K562 (cell line): Measurements from ENCODE around the gene FADS1. TPM values are rescaled to one million over a fixed set of nuclear protein-coding genes. Genes with fewer than 3 reads are reported as not detected.
A peak's percentile ranks its signal among the peaks of the same experiment; 100 is the strongest.

Experiments used
- BHLHE40 ChIP-seq: IDR thresholded peaks from 2 replicates; pipeline ENCODE4 v1.6.1; 2011; ENCODE audit warnings: low read length, improper control_type of control experiment
- CCNT2 ChIP-seq: IDR thresholded peaks from 2 replicates; pipeline ENCODE4 v1.6.1; 2011; ENCODE audit warnings: borderline replicate concordance, low read depth, mild to moderate bottlenecking, moderate library complexity, mixed read lengths, low read length; ENCODE audit not compliant: insufficient read length; ENCODE audit errors: extremely low read depth
- EP400 ChIP-seq: fragments of 450-650 bp; IDR thresholded peaks from 2 replicates; pipeline ENCODE4 v1.6.1; 2017; ENCODE audit warnings: antibody characterized with exemption, mild to moderate bottlenecking, moderate library complexity
- GATA2 ChIP-seq: sonication (generic); formaldehyde crosslinking; IDR thresholded peaks from 2 replicates; pipeline ENCODE4 v1.4.0; 2020; ENCODE audit warnings: mild to moderate bottlenecking, missing genetic modification reagents
- GATAD2A ChIP-seq: fragments of 450-650 bp; IDR thresholded peaks from 2 replicates; pipeline ENCODE4 v1.6.1; 2017
- IRF2 ChIP-seq: sonication (generic); formaldehyde crosslinking; IDR thresholded peaks from 2 replicates; pipeline ENCODE4 v1.8.1; 2022; ENCODE audit warnings: mild to moderate bottlenecking, missing genetic modification reagents
- RBFOX2 ChIP-seq: fragments of 200-400 bp; formaldehyde crosslinking; IDR thresholded peaks from 2 replicates; pipeline ENCODE4 v1.6.1; 2017; ENCODE audit warnings: low read depth, mild to moderate bottlenecking, low read length, moderate library complexity
- RBM15 ChIP-seq: fragments of 200-400 bp; formaldehyde crosslinking; IDR thresholded peaks from 2 replicates; pipeline ENCODE4 v1.6.1; 2018; ENCODE audit warnings: mild to moderate bottlenecking, low read length, moderate library complexity; ENCODE audit not compliant: insufficient read depth
- RHOXF2B ChIP-seq: fragments of 250-450 bp; sonication (Bioruptor Pico); conservative IDR thresholded peaks from 2 replicates; pipeline ENCODE4 v1.5.1; 2021
- SMARCC2 ChIP-seq: fragments of 450-650 bp; IDR thresholded peaks from 2 replicates; pipeline ENCODE4 v1.6.1; 2017; ENCODE audit warnings: antibody characterized with exemption, moderate library complexity, mild to moderate bottlenecking, low read depth
- STAG1 ChIP-seq: sonication (generic); formaldehyde crosslinking; IDR thresholded peaks from 2 replicates; pipeline ENCODE4 v1.5.0; 2020; ENCODE audit warnings: missing genetic modification reagents, borderline replicate concordance
- TCF15 ChIP-seq: fragments of 250-450 bp; sonication (Bioruptor Pico); IDR thresholded peaks from 2 replicates; pipeline ENCODE4 v1.8.0; 2022; ENCODE audit warnings: moderate library complexity, mild to moderate bottlenecking, inconsistent platforms
- ZBTB1 ChIP-seq: sonication (generic); formaldehyde crosslinking; IDR thresholded peaks from 2 replicates; pipeline ENCODE4 v1.8.1; 2023; ENCODE audit warnings: missing genetic modification reagents, low read depth, mild to moderate bottlenecking, borderline replicate concordance
- ZNF140 ChIP-seq: fragments of 250-450 bp; sonication (Bioruptor Pico); IDR thresholded peaks from 2 replicates; pipeline ENCODE4 v1.8.0; 2021; ENCODE audit warnings: moderate library complexity, mild to moderate bottlenecking, inconsistent platforms
- polyA plus RNA-seq, 8 experiments: library from polyadenylated mRNA; depleted of rRNA in 4 of 8; stranded (reverse) in 5 of 8; unstranded in 3 of 8; fragments of >200 nt; fragmentation: Nextera tagmentation in 2 of 8; fragmentation: Illumina TruSeq in 1 of 8; extraction: Ambion mirVana in 2 of 8; extraction: Trizol in 1 of 8; gene quantifications; 2 replicates each; pipeline versions ENCODE4 v1.2.1 to v1.2.3, GENCODE V29; 2011 to 2014; ENCODE audit warnings: inconsistent platforms in 1 of 8, missing spikeins in 1 of 8
- total RNA-seq, 7 experiments: library from RNA; depleted of rRNA in 6 of 7; stranded (reverse); fragments of >200 nt in 6 of 7; fragmentation: Illumina TruSeq in 2 of 7; extraction: Trizol in 2 of 7; gene quantifications; 2 replicates each; pipeline versions ENCODE4 v1.2.1 to v1.2.3, GENCODE V29; 2011 to 2021; ENCODE audit warnings: low replicate concordance in 1 of 7
- TF ChIP-seq, protein P1 (sequence below): fragments of 250-450 bp; sonication (Bioruptor Pico); IDR thresholded peaks from 2 replicates; pipeline ENCODE4 v1.5.0; 2022; ENCODE audit warnings: mild to moderate bottlenecking
- TF ChIP-seq, protein P2 (sequence below), 2 experiments: IDR thresholded peaks; 2 replicates each; pipeline ENCODE4 v1.6.1; 2012; ENCODE audit warnings: improper control_type of control experiment in 2 of 2, low read depth in 2 of 2, low read length in 2 of 2, borderline replicate concordance in 1 of 2
- TF ChIP-seq, protein P3 (sequence below): fragments of 200-400 bp; formaldehyde crosslinking; IDR thresholded peaks from 2 replicates; pipeline ENCODE4 v1.6.1; 2017; ENCODE audit warnings: mild to moderate bottlenecking, low read depth, low read length, moderate library complexity
- TF ChIP-seq, protein P4 (sequence below): sonication (generic); formaldehyde crosslinking; IDR thresholded peaks from 2 replicates; pipeline ENCODE4 v1.8.0; 2022; ENCODE audit warnings: mild to moderate bottlenecking, missing genetic modification reagents

FADS1 gene
- total and polyA plus RNA-seq, 9 of the 15 experiments (the other 6 are each of a cell fraction or from before 2014, with no cell fraction given) = 110 to 864 (median 364) TPM

GRCh38 chr11:61860054-61860903, 43.5 kb upstream of the FADS1 start (continued):
- TF ChIP-seq, protein P1, sequence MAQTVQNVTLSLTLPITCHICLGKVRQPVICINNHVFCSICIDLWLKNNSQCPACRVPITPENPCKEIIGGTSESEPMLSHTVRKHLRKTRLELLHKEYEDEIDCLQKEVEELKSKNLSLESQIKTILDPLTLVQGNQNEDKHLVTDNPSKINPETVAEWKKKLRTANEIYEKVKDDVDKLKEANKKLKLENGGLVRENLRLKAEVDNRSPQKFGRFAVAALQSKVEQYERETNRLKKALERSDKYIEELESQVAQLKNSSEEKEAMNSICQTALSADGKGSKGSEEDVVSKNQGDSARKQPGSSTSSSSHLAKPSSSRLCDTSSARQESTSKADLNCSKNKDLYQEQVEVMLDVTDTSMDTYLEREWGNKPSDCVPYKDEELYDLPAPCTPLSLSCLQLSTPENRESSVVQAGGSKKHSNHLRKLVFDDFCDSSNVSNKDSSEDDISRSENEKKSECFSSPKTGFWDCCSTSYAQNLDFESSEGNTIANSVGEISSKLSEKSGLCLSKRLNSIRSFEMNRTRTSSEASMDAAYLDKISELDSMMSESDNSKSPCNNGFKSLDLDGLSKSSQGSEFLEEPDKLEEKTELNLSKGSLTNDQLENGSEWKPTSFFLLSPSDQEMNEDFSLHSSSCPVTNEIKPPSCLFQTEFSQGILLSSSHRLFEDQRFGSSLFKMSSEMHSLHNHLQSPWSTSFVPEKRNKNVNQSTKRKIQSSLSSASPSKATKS = no peak
- TF ChIP-seq STAG1 (CRISPR knock-in tag) (no peak), RHOXF2B (CRISPR knock-in tag) (no peak), ZNF140 (CRISPR knock-in tag) (no peak), TCF15 (CRISPR knock-in tag) (no peak), GATAD2A (no peak), GATA2 (CRISPR knock-in tag) (no peak), RBM15 (no peak), RBFOX2 (no peak), IRF2 (CRISPR knock-in tag) (no peak), ZBTB1 (no peak), SMARCC2 (no peak), EP400 (peak; percentile 26; the same call in 1 of the 2 replicates), BHLHE40 (peak; percentile 26; the same call in 1 of the 2 replicates), CCNT2 (no peak)
- TF ChIP-seq, protein P2, sequence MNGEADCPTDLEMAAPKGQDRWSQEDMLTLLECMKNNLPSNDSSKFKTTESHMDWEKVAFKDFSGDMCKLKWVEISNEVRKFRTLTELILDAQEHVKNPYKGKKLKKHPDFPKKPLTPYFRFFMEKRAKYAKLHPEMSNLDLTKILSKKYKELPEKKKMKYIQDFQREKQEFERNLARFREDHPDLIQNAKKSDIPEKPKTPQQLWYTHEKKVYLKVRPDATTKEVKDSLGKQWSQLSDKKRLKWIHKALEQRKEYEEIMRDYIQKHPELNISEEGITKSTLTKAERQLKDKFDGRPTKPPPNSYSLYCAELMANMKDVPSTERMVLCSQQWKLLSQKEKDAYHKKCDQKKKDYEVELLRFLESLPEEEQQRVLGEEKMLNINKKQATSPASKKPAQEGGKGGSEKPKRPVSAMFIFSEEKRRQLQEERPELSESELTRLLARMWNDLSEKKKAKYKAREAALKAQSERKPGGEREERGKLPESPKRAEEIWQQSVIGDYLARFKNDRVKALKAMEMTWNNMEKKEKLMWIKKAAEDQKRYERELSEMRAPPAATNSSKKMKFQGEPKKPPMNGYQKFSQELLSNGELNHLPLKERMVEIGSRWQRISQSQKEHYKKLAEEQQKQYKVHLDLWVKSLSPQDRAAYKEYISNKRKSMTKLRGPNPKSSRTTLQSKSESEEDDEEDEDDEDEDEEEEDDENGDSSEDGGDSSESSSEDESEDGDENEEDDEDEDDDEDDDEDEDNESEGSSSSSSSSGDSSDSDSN (IDR thresholded peaks at IDR 0.05; ENCODE audit: borderline replicate concordance in 1 of 2, low read depth in 2 of 2, low read length in 2 of 2) = no peak
- TF ChIP-seq, protein P3, sequence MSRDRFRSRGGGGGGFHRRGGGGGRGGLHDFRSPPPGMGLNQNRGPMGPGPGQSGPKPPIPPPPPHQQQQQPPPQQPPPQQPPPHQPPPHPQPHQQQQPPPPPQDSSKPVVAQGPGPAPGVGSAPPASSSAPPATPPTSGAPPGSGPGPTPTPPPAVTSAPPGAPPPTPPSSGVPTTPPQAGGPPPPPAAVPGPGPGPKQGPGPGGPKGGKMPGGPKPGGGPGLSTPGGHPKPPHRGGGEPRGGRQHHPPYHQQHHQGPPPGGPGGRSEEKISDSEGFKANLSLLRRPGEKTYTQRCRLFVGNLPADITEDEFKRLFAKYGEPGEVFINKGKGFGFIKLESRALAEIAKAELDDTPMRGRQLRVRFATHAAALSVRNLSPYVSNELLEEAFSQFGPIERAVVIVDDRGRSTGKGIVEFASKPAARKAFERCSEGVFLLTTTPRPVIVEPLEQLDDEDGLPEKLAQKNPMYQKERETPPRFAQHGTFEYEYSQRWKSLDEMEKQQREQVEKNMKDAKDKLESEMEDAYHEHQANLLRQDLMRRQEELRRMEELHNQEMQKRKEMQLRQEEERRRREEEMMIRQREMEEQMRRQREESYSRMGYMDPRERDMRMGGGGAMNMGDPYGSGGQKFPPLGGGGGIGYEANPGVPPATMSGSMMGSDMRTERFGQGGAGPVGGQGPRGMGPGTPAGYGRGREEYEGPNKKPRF = no peak
- TF ChIP-seq, protein P4, sequence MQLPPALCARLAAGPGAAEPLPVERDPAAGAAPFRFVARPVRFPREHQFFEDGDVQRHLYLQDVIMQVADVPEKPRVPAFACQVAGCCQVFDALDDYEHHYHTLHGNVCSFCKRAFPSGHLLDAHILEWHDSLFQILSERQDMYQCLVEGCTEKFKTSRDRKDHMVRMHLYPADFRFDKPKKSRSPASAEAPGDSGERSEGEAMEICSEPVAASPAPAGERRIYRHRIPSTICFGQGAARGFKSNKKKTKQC (CRISPR knock-in tag) = no peak
